HFFc6 (cell line): ENCODE results near the gene OR8S1. TPM values are rescaled to one million over a fixed set of nuclear protein-coding genes. Genes with fewer than 3 reads are reported as not detected.
"Not testable (repeated sequence)": the region's sequence is repeated elsewhere in the genome, so short reads cannot be mapped to it uniquely, and the experiment has no call there.

Experiments used
- DNase-seq: peaks from one replicate; pipeline ENCODE4 v3.0.0-alpha.2; 2018
- H3K27ac Mint-ChIP-seq: 2 replicates; pipeline ENCODE4 v1.8.0; 2020; ENCODE audit warnings: mild to moderate bottlenecking, mixed read lengths
- H3K27me3 Mint-ChIP-seq: 2 replicates; pipeline ENCODE4 v1.8.0; 2021; ENCODE audit warnings: mild to moderate bottlenecking, moderate library complexity, mixed read lengths; ENCODE audit not compliant: insufficient read depth
- H3K36me3 Mint-ChIP-seq: 2 replicates; pipeline ENCODE4 v1.8.0; 2021; ENCODE audit warnings: low read depth, mixed read lengths
- H3K4me1 Mint-ChIP-seq: 2 replicates; pipeline ENCODE4 v1.8.0; 2020; ENCODE audit warnings: low read depth, mixed read lengths
- H3K4me3 Mint-ChIP-seq: 2 replicates; pipeline ENCODE4 v1.8.0; 2020; ENCODE audit warnings: mild to moderate bottlenecking, moderate library complexity, mixed read lengths
- H3K9me3 Mint-ChIP-seq: 2 replicates; pipeline ENCODE4 v1.8.0; 2020; ENCODE audit warnings: mild to moderate bottlenecking, mixed read lengths
- total RNA-seq, 6 experiments: library from RNA; stranded (reverse); fragmentation: NEBNext Ultra II Directional; extraction: Animal tissue kit (Norgen Biotek cat#: 25700); gene quantifications; 2 replicates in 1 of 6; 3 replicates in 5 of 6; pipeline ENCODE4 v1.2.3, GENCODE V29; 2021
- TF ChIP-seq, protein P1 (sequence below): fragments of 200-600 bp; sonication (generic); IDR thresholded peaks from 2 replicates; pipeline ENCODE4 v1.5.0; 2021; ENCODE audit warnings: antibody characterized with exemption, mild to moderate bottlenecking

Gene OR8S1
- total RNA-seq, 6 experiments from 2014 or later = not detected

DNA sequence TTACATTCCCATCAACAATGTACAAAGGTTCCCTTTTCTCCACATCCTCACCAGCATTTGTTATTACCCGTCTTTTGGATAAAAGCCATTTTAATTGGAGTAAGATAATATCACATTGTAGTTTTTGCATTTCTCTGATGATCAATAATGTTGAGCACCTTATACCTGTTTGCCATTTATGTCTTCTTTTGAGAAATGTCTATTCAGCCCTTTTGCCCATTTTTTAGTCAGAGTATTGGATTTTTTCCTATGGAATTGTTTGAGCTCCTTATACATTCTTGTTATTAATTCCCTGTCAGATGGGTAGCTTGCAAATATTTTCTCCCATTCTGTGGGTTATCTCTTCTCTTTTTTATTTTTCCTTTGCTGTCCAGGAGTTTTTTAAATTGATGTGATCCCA, 10.7 kb upstream of the OR8S1 start:
- Mint-ChIP-seq H3K4me3 (no peak overlapping the region), H3K36me3 (no peaks in the 10 kb centered on the region), H3K27me3 (peaks cover 2% of the 10 kb centered on the region), H3K9me3 (no peaks in the 10 kb centered on the region), H3K27ac (no peak overlapping the region), H3K4me1 (no peaks in the 10 kb centered on the region)
- TF ChIP-seq, protein P1, sequence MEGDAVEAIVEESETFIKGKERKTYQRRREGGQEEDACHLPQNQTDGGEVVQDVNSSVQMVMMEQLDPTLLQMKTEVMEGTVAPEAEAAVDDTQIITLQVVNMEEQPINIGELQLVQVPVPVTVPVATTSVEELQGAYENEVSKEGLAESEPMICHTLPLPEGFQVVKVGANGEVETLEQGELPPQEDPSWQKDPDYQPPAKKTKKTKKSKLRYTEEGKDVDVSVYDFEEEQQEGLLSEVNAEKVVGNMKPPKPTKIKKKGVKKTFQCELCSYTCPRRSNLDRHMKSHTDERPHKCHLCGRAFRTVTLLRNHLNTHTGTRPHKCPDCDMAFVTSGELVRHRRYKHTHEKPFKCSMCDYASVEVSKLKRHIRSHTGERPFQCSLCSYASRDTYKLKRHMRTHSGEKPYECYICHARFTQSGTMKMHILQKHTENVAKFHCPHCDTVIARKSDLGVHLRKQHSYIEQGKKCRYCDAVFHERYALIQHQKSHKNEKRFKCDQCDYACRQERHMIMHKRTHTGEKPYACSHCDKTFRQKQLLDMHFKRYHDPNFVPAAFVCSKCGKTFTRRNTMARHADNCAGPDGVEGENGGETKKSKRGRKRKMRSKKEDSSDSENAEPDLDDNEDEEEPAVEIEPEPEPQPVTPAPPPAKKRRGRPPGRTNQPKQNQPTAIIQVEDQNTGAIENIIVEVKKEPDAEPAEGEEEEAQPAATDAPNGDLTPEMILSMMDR = no peak
- DNase-seq = no peak

DNA sequence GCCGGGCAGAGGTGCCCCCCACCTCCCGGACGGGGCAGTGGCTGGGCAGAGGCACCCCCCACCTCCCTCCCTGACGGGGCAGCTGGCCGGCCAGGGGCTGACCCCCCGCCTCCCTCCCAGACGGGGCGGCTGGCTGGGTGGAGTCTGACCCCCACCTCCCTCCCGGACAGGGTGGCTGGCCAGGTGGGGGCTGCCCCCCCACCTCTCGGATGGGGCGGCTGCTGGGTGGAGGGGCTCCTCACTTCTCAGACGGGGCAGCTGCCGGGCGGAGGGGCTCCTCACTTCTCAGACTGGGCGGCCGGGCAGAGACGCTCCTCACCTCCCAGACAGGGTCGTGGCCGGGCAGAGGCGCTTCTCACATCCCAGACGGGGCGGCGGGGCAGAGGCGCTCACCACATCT, 5.1 kb upstream of the OR8S1 start:
- not testable (repeated sequence) for H3K36me3 Mint-ChIP-seq, H3K27me3 Mint-ChIP-seq, H3K4me1 Mint-ChIP-seq, H3K4me3 Mint-ChIP-seq, H3K27ac Mint-ChIP-seq, H3K9me3 Mint-ChIP-seq, DNase-seq

DNA sequence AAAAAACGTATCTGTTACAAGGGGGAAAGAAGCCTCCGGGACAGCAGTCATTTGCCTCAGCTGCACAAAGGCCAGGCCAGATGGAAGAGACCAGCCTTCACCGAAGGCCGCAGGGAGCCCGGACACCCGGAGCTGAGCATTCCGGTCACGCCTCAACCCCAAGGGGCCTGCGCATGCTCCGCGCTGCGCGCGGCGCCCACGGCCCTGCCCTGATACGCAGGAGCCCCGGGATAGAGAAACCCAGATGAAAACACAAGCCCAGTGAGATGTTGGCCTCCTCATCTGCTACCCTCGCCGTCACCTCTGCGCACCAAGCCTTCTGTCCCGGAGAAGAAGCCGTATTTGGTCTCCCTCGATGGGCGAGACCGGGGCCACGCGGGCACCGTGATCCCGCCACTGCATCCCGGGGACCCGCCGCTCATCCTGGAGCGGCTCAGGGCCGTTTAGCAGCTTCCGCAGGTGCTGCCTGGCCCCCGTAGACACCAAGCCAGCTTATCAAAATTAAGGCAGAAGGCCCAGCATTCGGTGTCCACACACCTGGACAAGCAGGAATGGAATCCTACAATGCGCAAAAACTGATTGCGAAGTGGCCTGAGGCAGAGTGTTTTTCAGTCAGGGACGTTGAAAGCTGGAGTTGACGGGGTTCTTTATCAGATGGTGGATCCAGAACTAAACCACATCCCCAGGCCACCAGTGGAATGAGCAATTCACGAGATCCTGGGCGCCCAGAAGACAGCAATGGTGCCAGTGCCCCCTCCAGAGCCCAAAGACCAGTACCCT, 2.6 kb downstream of the OR8S1 start:
- H3K27ac Mint-ChIP-seq = no peak overlapping the region
- H3K27me3 Mint-ChIP-seq = peaks cover 9% of the 10 kb centered on the region
- no peak for DNase-seq
- no peak overlapping the region for H3K4me3 Mint-ChIP-seq
- no peaks in the 10 kb centered on the region for H3K9me3 Mint-ChIP-seq
- no peaks in the 10 kb centered on the region for H3K36me3 Mint-ChIP-seq
- TF ChIP-seq, protein P1 = no peak
- H3K4me1 Mint-ChIP-seq = no peaks in the 10 kb centered on the region

DNA sequence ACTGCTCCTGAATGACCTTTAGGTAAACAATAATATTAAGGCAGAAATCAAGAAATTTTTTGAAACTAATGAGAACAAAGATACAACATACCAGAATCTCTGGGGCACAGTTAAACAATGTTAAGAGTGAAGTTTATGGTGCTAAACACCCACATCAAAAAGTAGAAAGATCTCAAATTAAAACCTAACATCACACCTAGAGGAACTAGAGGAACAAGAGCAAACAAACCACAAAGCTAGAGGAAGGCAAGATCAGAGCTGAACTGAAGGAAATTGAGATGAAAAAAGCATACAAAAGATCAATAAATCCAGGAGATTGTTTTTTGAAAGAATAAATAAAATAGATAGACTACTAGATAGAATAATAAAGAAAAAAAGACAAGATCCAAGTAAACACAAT, 7.2 kb downstream of the OR8S1 start:
- H3K4me3 Mint-ChIP-seq = no peak overlapping the region
- H3K36me3 Mint-ChIP-seq = no peaks in the 10 kb centered on the region
- TF ChIP-seq, protein P1 = no peak
- peaks cover 4% of the 10 kb centered on the region; the same call in 1 of the 2 replicates for H3K27me3 Mint-ChIP-seq
- DNase-seq = no peak
- H3K4me1 Mint-ChIP-seq = no peaks in the 10 kb centered on the region
- H3K27ac Mint-ChIP-seq = no peak overlapping the region
- H3K9me3 Mint-ChIP-seq = no peaks in the 10 kb centered on the region

DNA sequence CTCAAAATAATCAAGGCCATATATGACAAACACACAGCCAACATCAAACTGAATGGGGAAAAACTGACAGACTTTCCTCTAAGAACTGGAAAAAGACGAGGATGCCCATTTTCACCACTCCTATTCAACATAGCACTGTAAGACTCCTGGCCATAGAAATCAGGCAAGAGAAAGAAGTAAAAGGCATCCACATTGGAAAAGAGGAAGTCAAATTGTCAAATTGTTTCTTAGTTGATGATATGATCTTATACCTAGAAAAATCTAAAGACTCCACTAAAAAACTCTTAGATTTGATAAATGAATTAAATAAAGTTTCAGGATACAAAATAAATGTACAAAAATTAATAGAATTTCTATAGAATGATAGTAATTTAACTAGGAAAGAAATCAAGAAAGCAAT, 11.2 kb downstream of the OR8S1 start:
- Mint-ChIP-seq H3K36me3 (no peaks in the 10 kb centered on the region), H3K9me3 (no peaks in the 10 kb centered on the region), H3K27me3 (no peaks in the 10 kb centered on the region; the same call in 1 of the 2 replicates), H3K27ac (no peak overlapping the region), H3K4me1 (no peaks in the 10 kb centered on the region; the same call in 1 of the 2 replicates), H3K4me3 (no peak overlapping the region)
- TF ChIP-seq, protein P1 = no peak
- DNase-seq = no peak

DNA sequence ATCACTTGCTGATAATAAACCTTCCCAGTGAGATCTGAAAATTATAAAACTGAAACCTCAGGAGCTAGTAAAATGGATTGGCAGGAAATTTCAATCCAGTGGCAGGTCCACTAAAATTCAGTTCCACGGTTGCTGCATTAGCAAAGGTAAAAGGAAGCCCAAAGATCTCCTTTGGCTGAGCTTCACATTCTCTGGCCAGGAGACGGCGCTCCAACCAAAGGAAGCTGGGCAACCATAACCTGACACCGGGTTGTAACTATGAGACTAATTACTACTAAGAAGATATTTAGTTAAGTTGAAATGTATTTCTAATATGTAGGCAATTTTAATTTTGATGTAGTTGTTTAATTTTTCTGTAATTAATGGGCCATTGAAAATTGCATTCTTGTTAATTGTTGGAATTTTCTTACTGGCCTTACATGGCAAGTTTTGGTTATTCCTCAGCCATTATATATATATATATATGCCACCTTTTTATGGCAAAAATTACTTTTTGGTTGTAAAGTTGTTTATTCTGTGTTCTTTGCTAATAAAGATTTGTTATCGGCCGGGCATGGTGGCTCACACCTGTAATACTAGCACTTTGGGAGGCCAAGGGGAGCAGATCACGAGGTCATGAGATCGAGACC, 17.0 kb downstream of the OR8S1 start:
- TF ChIP-seq, protein P1 = peak; percentile 83
- H3K27ac Mint-ChIP-seq = no peak overlapping the region
- no peak overlapping the region for H3K4me3 Mint-ChIP-seq
- H3K4me1 Mint-ChIP-seq = no peaks in the 10 kb centered on the region; the same call in 1 of the 2 replicates
- peak; percentile 28 for DNase-seq
- no peaks in the 10 kb centered on the region for H3K9me3 Mint-ChIP-seq
- H3K27me3 Mint-ChIP-seq = peaks cover 3% of the 10 kb centered on the region
- H3K36me3 Mint-ChIP-seq = no peaks in the 10 kb centered on the region
